ENCODE measurements around the gene FLNB. TPM values are rescaled to one million over a fixed set of nuclear protein-coding genes. Genes with fewer than 3 reads are reported as not detected.

Gene FLNB
- total and polyA plus RNA-seq, 2 of the 13 experiments (the other 11 are each of a cell fraction or from before 2014, with no cell fraction given): 106 to 130 TPM

DNA sequence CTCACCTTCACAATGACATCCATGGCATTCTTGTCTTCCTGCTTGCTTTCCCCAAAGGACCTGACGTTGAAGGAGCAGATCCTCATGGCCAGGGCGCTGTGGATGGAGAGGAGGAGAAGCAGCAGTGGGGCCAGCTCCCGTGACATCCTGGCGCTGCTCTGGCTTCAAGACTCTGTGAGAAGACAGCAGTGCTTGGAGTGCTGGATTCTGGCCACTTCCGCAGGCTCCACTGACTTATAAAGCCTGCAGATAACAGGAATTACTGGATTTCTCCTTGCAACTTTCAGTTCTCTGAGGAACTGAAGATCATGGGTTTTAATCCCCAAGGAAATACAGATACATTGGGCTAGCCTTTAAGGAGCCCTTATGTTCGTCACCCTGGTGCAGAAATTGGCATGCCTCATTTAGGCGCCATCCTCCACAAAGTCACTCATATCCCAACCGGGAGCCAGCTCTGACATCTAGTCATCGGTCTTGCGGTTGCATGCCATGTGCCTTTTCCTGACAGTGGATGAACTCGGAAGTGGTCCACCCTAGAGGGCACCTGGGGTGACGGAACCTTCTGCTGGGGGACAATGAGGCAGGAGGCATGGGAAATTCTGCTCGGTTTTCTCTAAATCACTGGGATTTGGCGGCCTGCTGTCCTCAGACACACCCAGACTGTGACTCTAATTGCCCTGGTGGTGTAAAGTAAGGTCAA is 202.7 kb downstream of the FLNB start, which contains the start of gene DNASE1L3:
DNASE1L3 (minus strand) TSS at position 212 of the 700 bp plus-strand sequence; CDS start at position 146, 66 bp downstream.
- in situ Hi-C loops (cut with HindIII; ENCODE audit: extremely low pct_ligation_motif_present, low pct_unique_long_range_greater_than_20kb): no loop called here
- no TSS peak for BruUV-seq (replicated peaks)
- ATAC-seq (no peak), FAIRE-seq (no peak), DNase-seq (ENCODE audit: low spot score) (no peak)
- ChIA-PET POLR2A (no interaction called here), CTCF (ENCODE audit: low intra/inter-chr PET ratio, low total read pairs) (no interaction called here)
- H3K4me3 ChIP-seq (replicated peaks in 1 of 3; ENCODE audit: insufficient read depth in 1 of 3, low read depth in 2 of 3, low read length in 3 of 3): no peak within 1 kb of the TSS
- H3K9ac ChIP-seq (ENCODE audit: insufficient read depth, low read depth, low read length): no peak within 1 kb of the TSS
- no peaks in the 10 kb centered on the region for H3K36me3 ChIP-seq (replicated peaks in 1 of 2; ENCODE audit: control insufficient read depth in 1 of 2, insufficient read depth in 2 of 2, low read length in 2 of 2)
- no peaks in the 10 kb centered on the region for H3K27me3 ChIP-seq (ENCODE audit: control insufficient read depth in 1 of 2, insufficient read depth in 2 of 2, low read length in 2 of 2)
- H3K79me2 ChIP-seq (ENCODE audit: insufficient read depth, low read length): no peaks in the 10 kb centered on the region
- no peak within 1 kb of the TSS for H3K27ac ChIP-seq (ENCODE audit: extremely low read length, insufficient read depth, low read length)
- H4K20me1 ChIP-seq (ENCODE audit: insufficient read depth, low read length): no peaks in the 10 kb centered on the region
- H3K9me3 ChIP-seq (ENCODE audit: low read length): no peaks in the 10 kb centered on the region
- H3K4me2 ChIP-seq (ENCODE audit: low read depth, low read length): no peak within 1 kb of the TSS
- peaks cover 76% of the 10 kb centered on the region for H3K4me1 ChIP-seq (ENCODE audit: insufficient read depth, low read length)
- 65% methylated on average over 14 of the region's 14 CpGs for WGBS (ENCODE audit: low lambda C conversion rate)
- H2AFZ ChIP-seq (ENCODE audit: low read length): no peak within 1 kb of the TSS
- TF ChIP-seq ZNF121 (CRISPR knock-in tag; IDR thresholded peaks at IDR 0.05): no peak
- TF ChIP-seq CBX5 (CRISPR knock-in tag; IDR thresholded peaks at IDR 0.05; ENCODE audit: borderline replicate concordance): no peak
- intact Hi-C loops (cut with micrococcal nuclease; ENCODE audit: unreplicated experiment): no loop called here

DNA sequence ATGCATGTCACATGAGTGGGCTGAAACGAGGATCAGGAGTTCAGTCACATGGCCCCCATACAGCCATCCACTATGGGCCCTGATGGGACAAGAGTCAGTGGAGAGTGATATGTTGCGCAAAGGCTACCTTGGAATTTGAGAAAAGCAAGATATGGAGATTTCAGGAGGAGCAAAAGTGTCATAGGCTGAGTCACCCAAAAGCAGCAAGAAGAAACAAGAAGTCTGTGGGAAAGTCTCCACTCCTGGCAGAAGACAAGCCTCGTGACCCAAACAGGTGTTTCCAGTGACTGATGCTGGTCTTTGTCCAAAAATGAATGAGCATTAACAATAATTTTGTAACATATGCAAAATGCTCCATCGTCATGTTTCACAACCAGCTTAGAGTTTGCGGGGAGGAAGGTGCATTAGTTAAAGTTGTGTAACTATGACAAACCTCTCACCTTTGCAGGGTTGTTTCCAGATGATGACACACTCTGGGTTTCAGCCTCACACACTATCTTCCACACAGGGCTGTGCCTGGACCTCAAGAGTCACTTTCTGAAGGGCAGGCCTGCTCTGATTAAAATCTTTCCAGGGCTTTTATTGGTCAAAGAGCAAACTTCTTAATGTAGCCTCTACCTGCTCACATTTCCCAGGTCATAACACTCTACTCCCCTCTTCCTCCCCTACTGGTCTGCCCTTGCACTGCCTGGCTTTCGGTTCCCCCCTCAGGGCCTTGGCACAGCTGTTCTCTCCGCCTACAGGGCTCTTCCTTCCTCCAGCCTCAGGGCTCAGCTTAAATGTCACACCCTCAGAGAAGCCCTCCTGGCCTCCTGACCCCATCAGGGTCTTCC is 206.5 kb downstream of the FLNB start:
- peak overlapping the region; percentile 74 for H2AFZ ChIP-seq (ENCODE audit: low read length)
- H3K9ac ChIP-seq (ENCODE audit: insufficient read depth, low read depth, low read length): no peak overlapping the region
- BruUV-seq (replicated peaks): no TSS peak
- FAIRE-seq (no peak), ATAC-seq (peak; percentile 55), DNase-seq (ENCODE audit: low spot score) (no peak)
- no peaks in the 10 kb centered on the region for H3K9me3 ChIP-seq (ENCODE audit: low read length)
- 32% methylated on average over 7 of the region's 7 CpGs for WGBS (ENCODE audit: low lambda C conversion rate)
- no peaks in the 10 kb centered on the region for H3K27me3 ChIP-seq (ENCODE audit: control insufficient read depth in 1 of 2, insufficient read depth in 2 of 2, low read length in 2 of 2)
- H3K4me2 ChIP-seq (ENCODE audit: low read depth, low read length): peak overlapping the region; percentile 28; the same call in 1 of the 2 replicates
- no peaks in the 10 kb centered on the region for H3K36me3 ChIP-seq (replicated peaks in 1 of 2; ENCODE audit: control insufficient read depth in 1 of 2, insufficient read depth in 2 of 2, low read length in 2 of 2)
- peaks cover 79% of the 10 kb centered on the region for H3K4me1 ChIP-seq (ENCODE audit: insufficient read depth, low read length)
- no peaks in the 10 kb centered on the region for H4K20me1 ChIP-seq (ENCODE audit: insufficient read depth, low read length)
- H3K4me3 ChIP-seq (replicated peaks in 1 of 3; ENCODE audit: insufficient read depth in 1 of 3, low read depth in 2 of 3, low read length in 3 of 3): no peak overlapping the region
- intact Hi-C loops (cut with micrococcal nuclease; ENCODE audit: unreplicated experiment) (no loop called here), in situ Hi-C loops (cut with HindIII; ENCODE audit: extremely low pct_ligation_motif_present, low pct_unique_long_range_greater_than_20kb) (loop anchor here (5.0 kb wide), 1 partner anchor 32 kb away; no protein-coding TSS in a partner anchor)
- no peak overlapping the region for H3K27ac ChIP-seq (ENCODE audit: extremely low read length, insufficient read depth, low read length)
- no peaks in the 10 kb centered on the region for H3K79me2 ChIP-seq (ENCODE audit: insufficient read depth, low read length)
- POLR2A ChIA-PET: no interaction called here
- CTCF ChIA-PET (ENCODE audit: low intra/inter-chr PET ratio, low total read pairs): interaction anchor here (1.1 to 1.3 kb wide), 2 partner anchors 26 to 27 kb away, joined by 3 read pairs; no protein-coding TSS in a partner anchor
- TF ChIP-seq ARNTL (CRISPR knock-in tag; IDR thresholded peaks at IDR 0.05) (no peak), POLR2AphosphoS5 (IDR thresholded peaks at IDR 0.05; ENCODE audit: low read depth, low read length) (no peak), SETDB1 (CRISPR knock-in tag; IDR thresholded peaks at IDR 0.05; ENCODE audit: borderline replicate concordance) (no peak), ZMYM3 (CRISPR knock-in tag; IDR thresholded peaks at IDR 0.05) (0 out of 2 replicates have a peak, but pooled peaks have one; percentile 17), CREB1 (IDR thresholded peaks at IDR 0.05) (peak; percentile 52), CREB1 (CRISPR knock-in tag; IDR thresholded peaks at IDR 0.05) (no peak), FOXK1 (CRISPR knock-in tag; IDR thresholded peaks at IDR 0.05; ENCODE audit: borderline replicate concordance, low read depth) (no peak), CEBPG (CRISPR knock-in tag; IDR thresholded peaks at IDR 0.05) (peak; percentile 9; the same call in 1 of the 2 replicates)
- TF ChIP-seq, protein P1, sequence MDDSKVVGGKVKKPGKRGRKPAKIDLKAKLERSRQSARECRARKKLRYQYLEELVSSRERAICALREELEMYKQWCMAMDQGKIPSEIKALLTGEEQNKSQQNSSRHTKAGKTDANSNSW (CRISPR knock-in tag; IDR thresholded peaks at IDR 0.05; ENCODE audit: borderline replicate concordance): no peak
